GM12878 (cell line): Measurements from ENCODE around the gene RGS16. TPM values are rescaled to one million over a fixed set of nuclear protein-coding genes. Genes with fewer than 3 reads are reported as not detected.

Source experiments
- CHD2 ChIP-seq: IDR thresholded peaks from 2 replicates; pipeline ENCODE4 v1.6.1; 2011; ENCODE audit warnings: low read depth, low read length, improper control_type of control experiment, borderline replicate concordance
- CHD4 ChIP-seq: fragments of 200-600 bp; sonication (generic); IDR thresholded peaks from 2 replicates; pipeline ENCODE4 v1.6.1; 2016; ENCODE audit warnings: mild to moderate bottlenecking
- ESRRA ChIP-seq: IDR thresholded peaks from 2 replicates; pipeline ENCODE4 v1.6.1; 2012; ENCODE audit warnings: mild to moderate bottlenecking, low read length, improper control_type of control experiment
- GATAD2B ChIP-seq: fragments of 450-650 bp; conservative IDR thresholded peaks from 2 replicates; pipeline ENCODE4 v1.6.1; 2017; ENCODE audit warnings: low read depth, mild to moderate bottlenecking, moderate library complexity
- JUNB ChIP-seq: IDR thresholded peaks from 2 replicates; pipeline ENCODE4 v1.6.1; 2016; ENCODE audit warnings: antibody characterized with exemption, mild to moderate bottlenecking
- MTA2 ChIP-seq: fragments of 450-650 bp; IDR thresholded peaks from 2 replicates; pipeline ENCODE4 v1.6.1; 2016; ENCODE audit warnings: low read depth, mild to moderate bottlenecking, moderate library complexity
- POLR2AphosphoS2 ChIP-seq: IDR thresholded peaks from 2 replicates; pipeline ENCODE4 v1.6.1; 2011; ENCODE audit warnings: low read depth, mild to moderate bottlenecking, low read length, improper control_type of control experiment, moderate library complexity
- SIX5 ChIP-seq: IDR thresholded peaks from 2 replicates; pipeline ENCODE4 v1.6.1; 2011; ENCODE audit warnings: mild to moderate bottlenecking, low read depth, low read length, moderate library complexity; ENCODE audit not compliant: severe bottlenecking
- ZBTB11 ChIP-seq: fragments of 450-650 bp; formaldehyde crosslinking; IDR thresholded peaks from 2 replicates; pipeline ENCODE4 v1.5.0; 2022; ENCODE audit warnings: mild to moderate bottlenecking, missing genetic modification characterization
- ZBTB33 ChIP-seq: fragments of 450-650 bp; IDR thresholded peaks from 2 replicates; pipeline ENCODE4 v1.6.1; 2017; ENCODE audit warnings: mild to moderate bottlenecking
- ZBTB40 ChIP-seq: fragments of 450-650 bp; IDR thresholded peaks from 2 replicates; pipeline ENCODE4 v1.6.1; 2016; ENCODE audit warnings: mild to moderate bottlenecking, moderate library complexity, borderline replicate concordance
- ZNF274 ChIP-seq: IDR thresholded peaks from one replicate; pipeline ENCODE4 v1.8.0; 2011; ENCODE audit not compliant: insufficient read length, insufficient read depth
- polyA plus RNA-seq, 11 experiments: library from polyadenylated mRNA; depleted of rRNA in 4 of 11; unstranded in 6 of 11; stranded (reverse) in 5 of 11; fragments of >200 nt; fragmentation: Nextera tagmentation in 4 of 11; fragmentation: Illumina TruSeq in 1 of 11; extraction: Ambion mirVana in 4 of 11; extraction: Trizol in 1 of 11; gene quantifications; 1 replicate in 1 of 11; 2 replicates in 10 of 11; pipeline versions ENCODE4 v1.2.1 to v1.2.3, GENCODE V29; 2011 to 2016; ENCODE audit warnings: inconsistent platforms in 2 of 11, missing spikeins in 2 of 11, low read depth in 1 of 11
- total RNA-seq, 4 experiments: library from RNA; depleted of rRNA in 3 of 4; stranded (reverse); fragments of >200 nt in 3 of 4; fragmentation: Illumina TruSeq in 1 of 4; extraction: Trizol in 1 of 4; gene quantifications; 2 replicates each; pipeline versions ENCODE4 v1.2.1 to v1.2.3, GENCODE V29; 2013 to 2021
- TF ChIP-seq, protein P1 (sequence below): fragments of 150-350 bp; IDR thresholded peaks from 2 replicates; pipeline ENCODE4 v1.6.1; 2014; ENCODE audit warnings: mild to moderate bottlenecking, low read depth, low read length
- TF ChIP-seq, protein P2 (sequence below): fragments of 150-350 bp; IDR thresholded peaks from 2 replicates; pipeline ENCODE4 v1.6.1; 2016; ENCODE audit warnings: low read depth, low read length

Gene RGS16
- total and polyA plus RNA-seq, 10 of the 15 experiments (the other 5 are each of a cell fraction or from before 2014, with no cell fraction given): 16.4 to 58.2 (median 44.6) TPM

DNA sequence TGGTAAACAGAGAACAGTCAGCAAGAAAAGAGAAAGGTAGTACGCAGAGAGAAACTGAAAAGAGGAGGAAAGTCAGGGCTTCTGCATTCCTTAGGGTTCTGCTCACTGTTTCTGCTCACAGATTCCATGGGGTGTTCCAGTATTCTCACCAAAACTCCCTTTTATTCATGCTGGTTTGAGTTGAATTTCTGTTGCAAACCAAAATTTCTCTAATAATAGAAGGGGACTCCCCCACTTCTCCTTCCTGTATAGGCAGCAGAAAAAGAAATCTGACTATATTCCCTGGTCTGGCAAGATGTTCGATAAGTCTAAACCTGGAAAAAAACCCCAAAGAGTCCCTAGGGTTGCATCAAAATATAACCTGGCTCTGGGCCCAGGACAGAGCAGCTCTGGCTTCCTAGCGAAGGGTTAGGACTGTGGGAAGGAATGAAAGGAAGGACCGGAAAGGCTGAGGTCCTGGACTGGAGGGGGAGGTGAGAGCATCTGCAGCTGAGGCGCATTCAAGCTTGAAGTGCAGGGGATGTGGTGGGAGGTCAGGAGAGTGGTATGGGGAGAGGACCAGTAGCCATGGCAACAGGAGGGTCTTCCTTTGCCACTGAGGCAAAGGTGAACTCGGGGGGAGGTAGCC is 18.8 kb upstream of the RGS16 start (continued):
- TF ChIP-seq ZBTB40 (no peak), CHD4 (no peak), CHD2 (peak; percentile 76; the same call in 1 of the 2 replicates), MTA2 (peak; percentile 65), POLR2AphosphoS2 (no peak), GATAD2B (0 out of 2 replicates have a peak, but pooled peaks have one; percentile 42), ZBTB33 (no peak), JUNB (peak; percentile 16; the same call in 1 of the 2 replicates), ESRRA (no peak), ZNF274 (no peak), ZBTB11 (no peak), SIX5 (no peak)
- TF ChIP-seq, protein P1, sequence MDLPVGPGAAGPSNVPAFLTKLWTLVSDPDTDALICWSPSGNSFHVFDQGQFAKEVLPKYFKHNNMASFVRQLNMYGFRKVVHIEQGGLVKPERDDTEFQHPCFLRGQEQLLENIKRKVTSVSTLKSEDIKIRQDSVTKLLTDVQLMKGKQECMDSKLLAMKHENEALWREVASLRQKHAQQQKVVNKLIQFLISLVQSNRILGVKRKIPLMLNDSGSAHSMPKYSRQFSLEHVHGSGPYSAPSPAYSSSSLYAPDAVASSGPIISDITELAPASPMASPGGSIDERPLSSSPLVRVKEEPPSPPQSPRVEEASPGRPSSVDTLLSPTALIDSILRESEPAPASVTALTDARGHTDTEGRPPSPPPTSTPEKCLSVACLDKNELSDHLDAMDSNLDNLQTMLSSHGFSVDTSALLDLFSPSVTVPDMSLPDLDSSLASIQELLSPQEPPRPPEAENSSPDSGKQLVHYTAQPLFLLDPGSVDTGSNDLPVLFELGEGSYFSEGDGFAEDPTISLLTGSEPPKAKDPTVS: no peak
- TF ChIP-seq, protein P2, sequence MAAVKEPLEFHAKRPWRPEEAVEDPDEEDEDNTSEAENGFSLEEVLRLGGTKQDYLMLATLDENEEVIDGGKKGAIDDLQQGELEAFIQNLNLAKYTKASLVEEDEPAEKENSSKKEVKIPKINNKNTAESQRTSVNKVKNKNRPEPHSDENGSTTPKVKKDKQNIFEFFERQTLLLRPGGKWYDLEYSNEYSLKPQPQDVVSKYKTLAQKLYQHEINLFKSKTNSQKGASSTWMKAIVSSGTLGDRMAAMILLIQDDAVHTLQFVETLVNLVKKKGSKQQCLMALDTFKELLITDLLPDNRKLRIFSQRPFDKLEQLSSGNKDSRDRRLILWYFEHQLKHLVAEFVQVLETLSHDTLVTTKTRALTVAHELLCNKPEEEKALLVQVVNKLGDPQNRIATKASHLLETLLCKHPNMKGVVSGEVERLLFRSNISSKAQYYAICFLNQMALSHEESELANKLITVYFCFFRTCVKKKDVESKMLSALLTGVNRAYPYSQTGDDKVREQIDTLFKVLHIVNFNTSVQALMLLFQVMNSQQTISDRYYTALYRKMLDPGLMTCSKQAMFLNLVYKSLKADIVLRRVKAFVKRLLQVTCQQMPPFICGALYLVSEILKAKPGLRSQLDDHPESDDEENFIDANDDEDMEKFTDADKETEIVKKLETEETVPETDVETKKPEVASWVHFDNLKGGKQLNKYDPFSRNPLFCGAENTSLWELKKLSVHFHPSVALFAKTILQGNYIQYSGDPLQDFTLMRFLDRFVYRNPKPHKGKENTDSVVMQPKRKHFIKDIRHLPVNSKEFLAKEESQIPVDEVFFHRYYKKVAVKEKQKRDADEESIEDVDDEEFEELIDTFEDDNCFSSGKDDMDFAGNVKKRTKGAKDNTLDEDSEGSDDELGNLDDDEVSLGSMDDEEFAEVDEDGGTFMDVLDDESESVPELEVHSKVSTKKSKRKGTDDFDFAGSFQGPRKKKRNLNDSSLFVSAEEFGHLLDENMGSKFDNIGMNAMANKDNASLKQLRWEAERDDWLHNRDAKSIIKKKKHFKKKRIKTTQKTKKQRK: no peak
